ENCODE results near the gene ELMO1.

The ELMO1 gene

GRCh38 chr7:37119296-37119860 lies 329.3 kb downstream of the ELMO1 start:
- DNase-seq (ENCODE audit: low read depth) = no peak

DNA sequence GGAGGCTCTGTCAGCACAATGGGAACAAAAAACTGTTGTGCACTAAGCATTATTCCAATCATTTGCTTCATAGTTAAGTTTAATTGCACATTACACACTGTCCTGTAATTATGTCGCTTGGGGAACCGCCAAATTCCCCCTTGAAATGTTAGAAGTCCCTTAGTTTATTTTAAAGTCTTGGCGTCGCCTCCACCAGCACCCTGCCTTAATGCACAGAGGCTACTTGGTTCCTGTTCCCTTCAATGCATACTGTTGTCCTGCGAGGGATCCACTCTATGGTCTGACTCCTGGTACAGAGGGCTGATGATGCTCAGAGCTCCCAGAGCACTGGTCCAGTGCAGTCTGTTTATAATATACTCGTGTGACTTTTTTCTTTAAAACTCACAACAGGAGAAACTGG lies 330.7 kb downstream of the ELMO1 start:
- DNase-seq (ENCODE audit: low read depth) = no peak

DNA sequence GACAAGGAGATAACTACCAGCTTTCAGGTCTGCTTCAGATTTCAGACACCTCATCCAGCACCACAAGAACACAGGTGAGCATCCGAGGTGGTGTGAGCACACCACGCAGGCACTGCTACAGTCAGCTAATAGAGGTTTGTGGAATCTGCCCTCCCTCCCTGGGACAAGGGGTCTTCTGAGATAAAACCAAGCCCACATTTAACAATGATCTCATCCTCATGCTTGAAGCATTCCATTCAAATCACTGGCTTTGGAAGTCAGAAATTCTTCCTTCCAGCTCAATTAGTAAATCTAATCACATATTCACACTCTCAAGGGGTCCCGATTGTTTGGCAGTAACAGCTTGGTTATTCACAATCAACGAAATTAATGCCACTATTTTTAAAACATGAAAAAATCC lies 331.4 kb downstream of the ELMO1 start:
- no peak for DNase-seq (ENCODE audit: low read depth)

- DNase-seq (ENCODE audit: low read depth) = no peak
Measured at GRCh38 chr7:37116093-37116701, 332.5 kb downstream of the ELMO1 start.

DNA sequence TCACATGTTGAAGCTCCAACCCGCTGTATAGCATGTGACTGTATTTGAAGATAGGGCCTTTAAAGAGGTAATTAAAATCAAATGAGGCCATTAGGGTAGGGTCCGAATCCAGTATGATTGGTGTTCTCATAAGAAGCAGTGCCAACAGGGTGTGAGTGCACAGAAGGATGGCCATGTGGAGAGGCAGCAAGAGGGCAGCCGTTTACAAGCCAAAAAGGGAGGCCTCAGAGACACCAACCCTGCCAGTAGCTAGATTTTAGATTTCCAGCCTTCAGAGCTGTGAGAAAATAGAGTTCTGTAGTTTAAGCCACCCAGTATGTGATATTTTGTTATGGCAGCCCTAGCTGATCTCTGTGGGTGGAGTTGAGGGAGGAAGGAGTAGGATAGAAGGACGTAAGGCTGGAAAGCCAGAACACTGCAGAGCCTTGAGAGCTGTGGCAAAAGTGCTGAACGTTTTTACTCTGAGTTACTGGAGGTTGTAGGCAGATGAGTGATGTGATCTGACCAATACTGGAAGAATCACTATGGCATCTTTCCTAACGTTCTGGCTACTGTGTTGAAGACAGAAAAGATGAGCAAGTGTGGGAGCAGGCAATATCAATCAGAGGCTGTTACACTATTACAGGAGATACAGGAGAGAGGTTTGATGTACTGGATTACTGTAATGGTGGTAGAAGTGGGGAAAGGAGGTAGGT lies 334.9 kb downstream of the ELMO1 start:
- no peak for DNase-seq (ENCODE audit: low read depth)

- no peak for DNase-seq (ENCODE audit: low read depth)
Measured at GRCh38 chr7:37112876-37113275, 335.8 kb downstream of the ELMO1 start.

DNA sequence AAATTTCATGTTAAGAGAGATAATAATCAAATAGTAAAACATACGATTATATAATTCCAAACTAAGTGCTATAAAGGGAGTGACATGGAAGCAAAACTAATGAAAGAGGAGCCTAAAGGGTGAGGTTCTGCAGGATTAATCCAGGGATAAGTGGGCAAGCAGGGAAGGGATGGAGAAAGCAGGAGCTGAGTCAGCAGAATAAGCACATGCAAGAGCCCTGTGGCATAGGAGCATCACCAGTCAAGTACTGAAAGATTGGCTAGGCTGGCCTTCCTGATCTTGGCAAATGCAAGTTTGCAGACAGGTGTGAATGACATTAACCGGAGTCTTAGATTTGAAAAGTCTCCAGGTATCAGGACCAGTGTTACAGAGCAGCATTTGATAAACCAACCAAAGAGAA lies 336.4 kb downstream of the ELMO1 start:
- DNase-seq (ENCODE audit: low read depth) = no peak

- no peak for DNase-seq (ENCODE audit: low read depth)
Measured at GRCh38 chr7:37111459-37111858, 337.2 kb downstream of the ELMO1 start.

- no peak for DNase-seq (ENCODE audit: low read depth)
Measured at GRCh38 chr7:37110660-37111424, 337.8 kb downstream of the ELMO1 start.

GRCh38 chr7:37109843-37110242 lies 338.8 kb downstream of the ELMO1 start:
- no peak for DNase-seq (ENCODE audit: low read depth)

DNA sequence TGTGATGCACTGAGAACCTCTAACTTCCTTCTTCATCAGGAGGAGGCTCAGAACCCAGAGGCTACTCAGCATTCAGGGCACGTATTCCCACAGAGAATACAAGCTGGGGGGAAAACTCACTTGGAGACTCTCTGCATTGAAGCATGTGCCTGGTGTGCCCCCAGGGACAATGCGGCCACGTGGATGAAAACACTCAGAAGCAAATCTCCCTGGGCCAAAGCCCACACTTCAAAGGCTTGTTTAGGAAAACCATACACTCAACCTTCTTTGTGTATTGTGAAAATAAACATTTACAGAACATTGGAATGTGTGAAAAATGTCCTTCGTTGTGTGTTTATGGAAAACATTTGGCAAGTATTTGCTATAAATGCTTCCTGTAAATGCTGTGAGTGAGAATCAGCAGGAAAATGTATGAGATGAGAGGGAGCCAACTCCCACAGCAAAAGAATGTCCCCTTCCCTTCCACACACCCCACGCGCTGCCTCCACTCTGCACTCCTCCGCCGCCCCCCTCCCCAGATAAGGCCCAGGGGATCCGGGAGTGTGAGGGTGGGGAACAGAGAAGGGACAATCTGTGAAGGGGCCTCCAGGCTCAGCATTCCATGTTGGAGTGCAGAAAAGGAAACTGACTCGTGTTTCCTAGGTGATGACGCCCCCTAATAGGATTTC lies 339.5 kb downstream of the ELMO1 start:
- DNase-seq (ENCODE audit: low read depth) = no peak

- DNase-seq (ENCODE audit: low read depth) = no peak
Measured at GRCh38 chr7:37108615-37109014, 340.0 kb downstream of the ELMO1 start.

- no peak for DNase-seq (ENCODE audit: low read depth)
Measured at GRCh38 chr7:37107047-37107750, 341.5 kb downstream of the ELMO1 start.

GRCh38 chr7:37105762-37106161 lies 342.9 kb downstream of the ELMO1 start:
- DNase-seq (ENCODE audit: low read depth) = no peak

- no peak for DNase-seq (ENCODE audit: low read depth)
Measured at GRCh38 chr7:37104822-37105518, 343.7 kb downstream of the ELMO1 start.

DNA sequence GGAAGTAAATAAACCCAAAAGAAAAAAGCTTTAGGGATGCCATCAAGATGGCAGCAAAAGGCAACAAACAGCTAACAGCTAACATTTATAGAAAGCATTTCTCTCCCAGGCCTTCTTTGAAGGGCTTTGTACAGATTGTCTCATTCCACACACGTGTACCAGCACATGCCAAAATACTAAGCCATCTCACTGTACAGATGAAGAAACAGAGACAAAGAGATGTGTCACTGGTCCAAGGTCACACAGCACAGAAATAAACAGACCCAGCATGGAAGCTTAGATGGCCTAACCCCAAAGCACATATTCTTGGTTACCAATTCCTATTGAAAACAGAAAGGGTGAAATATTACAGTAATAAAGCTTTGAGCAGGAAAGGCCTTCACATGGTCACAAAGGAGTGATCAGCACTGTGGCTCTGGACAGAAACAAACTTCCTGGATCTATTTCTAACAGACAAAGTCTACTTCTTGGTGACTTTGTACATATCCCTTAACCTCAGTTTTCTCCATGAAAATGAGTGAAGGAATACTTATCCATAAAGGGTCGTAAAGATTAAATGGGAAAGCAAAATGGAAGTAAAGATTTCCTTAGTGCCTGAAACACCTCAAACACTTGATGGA lies 346.0 kb downstream of the ELMO1 start:
- DNase-seq (ENCODE audit: low read depth) = no peak

- DNase-seq (ENCODE audit: low read depth) = no peak
Measured at GRCh38 chr7:37100735-37101331, 347.8 kb downstream of the ELMO1 start.

- DNase-seq (ENCODE audit: low read depth) = no peak
Measured at GRCh38 chr7:37098762-37099161, 349.9 kb downstream of the ELMO1 start.

- no peak for DNase-seq (ENCODE audit: low read depth)
Measured at GRCh38 chr7:37097983-37098382, 350.7 kb downstream of the ELMO1 start.

DNA sequence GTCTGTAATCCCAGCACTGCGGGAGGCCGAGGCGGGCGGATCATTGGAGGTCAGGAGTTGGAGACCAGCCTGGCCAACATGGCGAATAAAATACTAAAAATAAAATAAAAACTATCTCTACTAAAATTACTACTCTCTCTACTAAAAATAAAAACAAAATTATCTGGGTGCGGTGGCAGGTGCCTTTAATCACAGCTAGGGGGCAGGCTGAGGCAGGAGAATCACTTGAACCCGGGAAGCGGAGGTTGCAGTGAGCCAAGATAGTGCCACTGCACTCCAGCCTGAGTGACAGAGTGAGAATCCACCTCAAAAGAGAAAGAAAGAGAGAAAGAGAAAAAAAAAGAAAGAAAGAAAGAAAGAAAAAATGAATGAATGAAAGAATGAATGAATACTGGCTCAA lies 351.4 kb downstream of the ELMO1 start:
- no peak for DNase-seq (ENCODE audit: low read depth)
